DOHH2 (cell line): Measurements from ENCODE around the gene MALRD1.

ENCODE experiments used
- H3F3A ChIP-seq: fragments of 200-600 bp; sonication (generic), shearing (Covaris generic); 2 replicates; pipeline ENCODE4 v1.6.0; 2016; ENCODE audit warnings: antibody characterized with exemption, mild to moderate bottlenecking; ENCODE audit not compliant: control insufficient read depth, insufficient read depth
- H3K27ac ChIP-seq: fragments of 200-600 bp; sonication (generic); 2 replicates; pipeline ENCODE4 v1.5.1; 2014; ENCODE audit warnings: low read depth, mild to moderate bottlenecking, low read length, moderate library complexity
- H3K27me3 ChIP-seq: fragments of 200-600 bp; sonication (generic); 2 replicates; pipeline ENCODE4 v1.6.1; 2014; ENCODE audit warnings: mild to moderate bottlenecking, low read length, mixed read lengths; ENCODE audit not compliant: control insufficient read depth
- H3K36me3 ChIP-seq: fragments of 200-600 bp; sonication (generic); 2 replicates; pipeline ENCODE4 v1.6.1; 2014; ENCODE audit warnings: mild to moderate bottlenecking, low read length, moderate library complexity, mixed read lengths; ENCODE audit not compliant: control insufficient read depth
- H3K4me1 ChIP-seq: fragments of 200-600 bp; sonication (generic); 2 replicates; pipeline ENCODE4 v1.6.1; 2014; ENCODE audit warnings: mild to moderate bottlenecking, low read length, mixed read lengths; ENCODE audit not compliant: control insufficient read depth
- H3K4me2 ChIP-seq: fragments of 200-600 bp; sonication (generic); 2 replicates; pipeline ENCODE4 v1.6.0; 2014; ENCODE audit warnings: mild to moderate bottlenecking, low read length, moderate library complexity
- H3K4me3 ChIP-seq: fragments of 200-600 bp; sonication (generic); 2 replicates; pipeline ENCODE4 v1.5.1; 2014; ENCODE audit warnings: mild to moderate bottlenecking, low read length, mixed read lengths
- H3K79me2 ChIP-seq: fragments of 200-600 bp; sonication (generic); 2 replicates; pipeline ENCODE4 v1.6.1; 2014; ENCODE audit warnings: mild to moderate bottlenecking, low read length, mixed read lengths; ENCODE audit not compliant: control insufficient read depth
- H3K9me2 ChIP-seq: fragments of 200-600 bp; sonication (generic); replicated peaks from 2 replicates; pipeline ENCODE4 v1.6.1; 2014; ENCODE audit warnings: mild to moderate bottlenecking, low read length, mixed read lengths; ENCODE audit not compliant: control insufficient read depth
- H3K9me3 ChIP-seq: fragments of 200-600 bp; sonication (generic); 2 replicates; pipeline ENCODE4 v1.6.1; 2014; ENCODE audit warnings: antibody characterized with exemption, low read length, mixed read lengths; ENCODE audit not compliant: control insufficient read depth, insufficient read depth
- H4K20me1 ChIP-seq: fragments of 200-600 bp; sonication (generic); 2 replicates; pipeline ENCODE4 v1.6.0; 2014; ENCODE audit warnings: low read depth, mild to moderate bottlenecking, antibody characterized with exemption, low read length, moderate library complexity; ENCODE audit not compliant: control insufficient read depth, insufficient read depth
- CTCF ChIP-seq: fragments of 200-600 bp; sonication (generic); IDR thresholded peaks from one replicate; pipeline ENCODE4 v1.5.1; 2014; ENCODE audit warnings: antibody characterized with exemption, mild to moderate bottlenecking, low read depth, low read length; ENCODE audit not compliant: poor library complexity, severe bottlenecking
- EZH2phosphoT487 ChIP-seq: fragments of 200-600 bp; sonication (generic); IDR thresholded peaks from 2 replicates; pipeline ENCODE4 v1.6.1; 2017; ENCODE audit warnings: borderline replicate concordance, mild to moderate bottlenecking, antibody characterized with exemption, low read length, moderate library complexity, mixed read lengths

MALRD1 gene

GRCh38 chr10:19702215-19702614, 653.6 kb downstream of the MALRD1 start:
- H3K27me3 ChIP-seq = no peaks in the 10 kb centered on the region
- H3F3A ChIP-seq = no peaks in the 10 kb centered on the region
- no peak overlapping the region for H3K4me2 ChIP-seq
- no peaks in the 10 kb centered on the region for H3K9me2 ChIP-seq
- no peaks in the 10 kb centered on the region for H3K79me2 ChIP-seq
- no peak overlapping the region for H3K27ac ChIP-seq
- no peaks in the 10 kb centered on the region for H4K20me1 ChIP-seq
- no peaks in the 10 kb centered on the region for H3K9me3 ChIP-seq
- H3K4me3 ChIP-seq = no peak overlapping the region
- no peak for TF ChIP-seq CTCF
- no peak for TF ChIP-seq EZH2phosphoT487
- no peaks in the 10 kb centered on the region for H3K36me3 ChIP-seq
- no peaks in the 10 kb centered on the region for H3K4me1 ChIP-seq

- Histone ChIP-seq H3K9me3 (no peaks in the 10 kb centered on the region), H3K4me3 (no peak overlapping the region), H4K20me1 (no peaks in the 10 kb centered on the region), H3K79me2 (no peaks in the 10 kb centered on the region), H3K9me2 (no peaks in the 10 kb centered on the region), H3F3A (no peaks in the 10 kb centered on the region), H3K4me1 (no peaks in the 10 kb centered on the region), H3K27me3 (no peaks in the 10 kb centered on the region), H3K4me2 (no peak overlapping the region), H3K36me3 (no peaks in the 10 kb centered on the region), H3K27ac (no peak overlapping the region)
- TF ChIP-seq EZH2phosphoT487 = no peak
- TF ChIP-seq CTCF = no peak
Observed at GRCh38 chr10:19704544-19704943, 655.9 kb downstream of the MALRD1 start.

GRCh38 chr10:19705250-19705649, 656.6 kb downstream of the MALRD1 start:
- H3K36me3 ChIP-seq = no peaks in the 10 kb centered on the region
- H3K4me2 ChIP-seq = no peak overlapping the region
- H3K9me3 ChIP-seq = no peaks in the 10 kb centered on the region
- H3K27me3 ChIP-seq = no peaks in the 10 kb centered on the region
- no peaks in the 10 kb centered on the region for H3K4me1 ChIP-seq
- no peak overlapping the region for H3K27ac ChIP-seq
- H3K79me2 ChIP-seq = no peaks in the 10 kb centered on the region
- TF ChIP-seq EZH2phosphoT487 (no peak), CTCF (no peak)
- H3K9me2 ChIP-seq = no peaks in the 10 kb centered on the region
- no peaks in the 10 kb centered on the region for H3F3A ChIP-seq
- H4K20me1 ChIP-seq = no peaks in the 10 kb centered on the region
- no peak overlapping the region for H3K4me3 ChIP-seq

- no peaks in the 10 kb centered on the region for H3K9me3 ChIP-seq
- no peak overlapping the region for H3K4me3 ChIP-seq
- no peaks in the 10 kb centered on the region for H3K4me1 ChIP-seq
- H3K9me2 ChIP-seq = no peaks in the 10 kb centered on the region
- H3K4me2 ChIP-seq = no peak overlapping the region
- no peak overlapping the region for H3K27ac ChIP-seq
- H4K20me1 ChIP-seq = no peaks in the 10 kb centered on the region
- no peaks in the 10 kb centered on the region for H3K27me3 ChIP-seq
- TF ChIP-seq EZH2phosphoT487 (no peak), CTCF (no peak)
- no peaks in the 10 kb centered on the region for H3F3A ChIP-seq
- H3K79me2 ChIP-seq = no peaks in the 10 kb centered on the region
- H3K36me3 ChIP-seq = no peaks in the 10 kb centered on the region
Observed at GRCh38 chr10:19706904-19707303, 658.3 kb downstream of the MALRD1 start.
